IPS-18c (cell line): ENCODE data around the gene HTRA1.

ENCODE experiments used
- H3K4me3 ChIP-seq: 2 replicates; pipeline ENCODE4 v1.7.0; 2013; ENCODE audit warnings: low read depth, mild to moderate bottlenecking, low read length, moderate library complexity; ENCODE audit not compliant: insufficient read depth
- H3K9me3 ChIP-seq: one replicate; pipeline ENCODE4 v1.6.1; 2013; ENCODE audit warnings: mild to moderate bottlenecking, low read length, moderate library complexity; ENCODE audit not compliant: control insufficient read depth, insufficient read depth

Gene HTRA1

DNA sequence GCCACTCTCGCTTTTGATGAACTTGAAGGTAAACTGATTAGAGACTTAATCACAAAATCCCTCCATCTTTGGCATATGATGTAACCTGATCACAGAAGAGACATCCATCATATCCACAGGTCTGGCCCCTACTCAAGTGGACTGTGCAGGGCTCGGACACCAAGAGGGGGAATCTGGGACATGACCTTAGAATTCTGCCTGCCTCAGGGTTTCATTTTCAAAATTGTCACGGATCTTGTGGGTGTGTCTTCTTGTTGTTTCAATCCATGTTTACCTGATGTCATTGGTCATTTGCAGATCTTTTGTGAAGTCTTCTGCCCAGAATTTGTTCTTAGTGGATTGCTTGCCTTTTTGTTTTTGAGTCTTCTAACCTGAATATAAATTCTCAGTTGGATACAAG is 12.8 kb upstream of the HTRA1 start:
- no peak overlapping the region for H3K4me3 ChIP-seq
- peaks cover 2% of the 10 kb centered on the region for H3K9me3 ChIP-seq

DNA sequence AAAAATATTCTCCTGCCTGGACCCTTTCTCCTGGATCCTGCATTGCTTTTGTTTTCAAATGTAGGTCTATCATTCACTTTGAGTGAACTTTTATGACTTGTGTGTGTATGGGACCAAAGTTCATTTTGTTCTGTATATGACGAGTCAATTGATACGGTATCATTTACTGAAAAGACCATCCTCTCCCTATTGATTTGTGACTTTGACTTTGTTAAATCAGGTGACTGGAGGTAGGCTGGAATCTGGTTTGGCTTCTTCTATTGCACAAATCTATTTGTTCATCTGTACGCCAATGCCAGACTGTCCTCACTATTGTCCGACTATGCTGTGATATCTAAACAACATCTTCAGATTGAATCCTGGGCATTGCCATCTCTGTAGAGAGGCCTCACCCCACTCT is 12.2 kb upstream of the HTRA1 start:
- Histone ChIP-seq H3K9me3 (peaks cover 2% of the 10 kb centered on the region), H3K4me3 (no peak overlapping the region)

DNA sequence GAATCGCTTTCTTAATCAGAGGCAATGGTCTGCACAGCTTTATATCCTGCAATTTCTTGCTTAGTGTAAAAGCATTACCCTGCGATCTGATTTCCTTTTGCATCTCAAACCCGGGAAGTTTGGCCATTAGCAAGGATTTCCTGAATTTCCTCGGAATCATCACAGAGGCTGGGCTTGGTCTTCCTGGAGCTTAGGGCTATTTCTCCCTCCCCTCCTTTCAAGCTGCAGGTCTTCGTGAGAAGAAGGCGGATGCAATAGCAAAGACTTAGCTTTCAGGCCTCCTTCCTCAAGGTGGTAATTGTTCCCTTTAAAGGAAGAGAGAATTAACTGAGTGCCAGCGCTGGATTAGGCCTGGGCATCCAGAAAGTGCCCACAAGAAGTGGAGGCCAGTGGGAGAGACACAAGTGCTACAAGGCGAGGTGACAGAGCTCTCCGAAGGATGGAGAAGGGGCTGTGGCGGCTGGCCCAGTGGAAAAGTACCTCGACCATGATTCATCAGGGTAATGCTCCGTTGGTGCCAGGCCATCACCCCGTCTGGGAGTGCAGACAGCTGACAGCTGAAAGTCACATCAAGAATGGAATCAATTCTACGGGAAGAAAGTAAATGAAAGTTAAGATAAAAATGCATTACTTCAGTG is 10.9 kb upstream of the HTRA1 start:
- Histone ChIP-seq H3K9me3 (peaks cover 2% of the 10 kb centered on the region), H3K4me3 (no peak overlapping the region)

DNA sequence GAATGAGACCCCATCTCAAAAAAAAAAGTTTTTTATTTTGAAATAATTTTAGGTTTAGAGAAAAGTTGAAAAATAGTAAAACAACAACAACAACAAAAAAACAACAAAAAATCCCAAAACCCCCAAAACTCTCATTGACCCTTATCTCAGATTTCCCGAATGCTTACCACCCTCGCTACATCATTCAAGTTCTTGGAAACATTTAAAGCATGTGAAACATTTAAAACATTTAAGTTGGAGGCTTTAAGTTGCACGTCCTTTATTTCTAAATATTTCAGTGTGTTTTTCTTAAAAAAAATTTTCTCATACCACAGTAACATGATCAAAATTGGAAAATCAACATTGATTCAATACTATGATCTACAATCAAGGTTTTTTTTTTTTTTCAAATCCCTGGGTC is 7.3 kb upstream of the HTRA1 start:
- no peak overlapping the region for H3K4me3 ChIP-seq
- H3K9me3 ChIP-seq, result peaks cover 4% of the 10 kb centered on the region

DNA sequence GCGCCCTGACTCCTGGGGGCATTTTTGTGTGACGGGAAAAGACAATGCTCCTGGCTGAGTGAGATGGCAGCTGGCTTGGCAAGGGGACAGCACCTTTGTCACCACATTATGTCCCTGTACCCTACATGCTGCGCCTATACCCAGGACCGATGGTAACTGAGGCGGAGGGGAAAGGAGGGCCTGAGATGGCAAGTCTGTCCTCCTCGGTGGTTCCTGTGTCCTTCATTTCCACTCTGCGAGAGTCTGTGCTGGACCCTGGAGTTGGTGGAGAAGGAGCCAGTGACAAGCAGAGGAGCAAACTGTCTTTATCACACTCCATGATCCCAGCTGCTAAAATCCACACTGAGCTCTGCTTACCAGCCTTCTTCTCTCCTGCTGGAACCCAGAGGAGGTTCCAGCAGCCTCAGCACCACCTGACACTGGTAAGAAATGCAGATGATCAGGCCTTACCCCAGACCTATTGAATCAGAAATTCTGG is 6.7 kb upstream of the HTRA1 start, which contains the start of gene ARMS2:
Gene ARMS2, plus strand, starts transcription at position 51 of the 478 bp plus-strand sequence. Its CDS starts 75 bp downstream, at position 126.
- Histone ChIP-seq H3K4me3 (no peak within 1 kb of the TSS), H3K9me3 (peaks cover 6% of the 10 kb centered on the region)

DNA sequence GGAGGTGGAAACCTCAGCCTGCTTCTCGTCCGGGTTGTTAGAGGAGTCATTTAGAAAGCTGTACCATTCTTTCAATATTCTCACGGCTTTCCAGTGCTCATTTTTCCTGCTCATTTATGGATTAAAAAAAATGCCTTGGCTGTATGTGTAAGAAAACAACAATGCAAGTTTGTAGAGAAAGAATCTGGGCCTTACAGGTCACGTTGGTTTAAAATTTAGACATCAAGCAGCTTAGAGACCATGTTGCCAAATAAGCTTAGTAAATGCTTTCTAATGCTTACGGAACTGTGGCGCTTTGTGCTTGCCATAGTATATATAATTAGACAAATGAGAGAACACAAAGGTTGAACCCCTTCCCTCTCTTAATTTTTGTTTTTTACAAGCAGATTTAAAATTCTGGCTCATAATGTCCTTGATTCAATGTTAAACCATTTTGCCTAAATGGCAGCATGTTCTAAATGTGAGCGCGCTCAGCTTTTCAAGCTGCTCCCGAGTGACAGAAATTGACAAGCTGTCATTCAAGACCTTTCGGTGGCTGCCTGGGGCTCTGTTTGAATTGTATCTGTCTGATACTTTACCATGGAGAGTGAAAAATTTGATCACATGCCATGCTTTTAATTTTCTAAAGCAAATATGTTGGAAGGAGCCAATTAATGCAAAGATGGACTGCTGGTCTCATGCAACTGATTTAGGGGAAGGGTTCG is 5.8 kb upstream of the HTRA1 start:
- H3K9me3 ChIP-seq, result peaks cover 6% of the 10 kb centered on the region
- H3K4me3 ChIP-seq, result no peak overlapping the region

DNA sequence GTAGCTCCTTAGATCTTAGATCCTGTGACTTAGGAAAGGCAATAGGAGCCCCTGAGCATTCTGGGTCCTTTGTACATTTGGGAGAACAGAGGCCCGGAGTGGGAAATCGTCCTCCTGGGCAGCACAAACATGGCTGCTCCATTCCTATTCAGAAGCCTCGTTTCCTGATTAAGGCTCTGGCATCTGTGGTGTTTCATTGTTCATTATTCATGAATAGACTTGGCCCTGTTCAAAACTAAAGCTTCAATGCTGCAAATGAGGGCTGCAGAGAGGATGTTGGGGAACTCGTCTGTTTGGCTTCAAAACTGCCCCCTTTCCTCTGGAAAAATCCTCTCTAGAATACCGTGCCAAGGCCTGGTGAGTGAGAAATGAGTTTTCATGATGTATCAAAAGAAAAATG is 3.4 kb upstream of the HTRA1 start:
- Histone ChIP-seq H3K9me3 (peaks cover 4% of the 10 kb centered on the region), H3K4me3 (no peak overlapping the region)

DNA sequence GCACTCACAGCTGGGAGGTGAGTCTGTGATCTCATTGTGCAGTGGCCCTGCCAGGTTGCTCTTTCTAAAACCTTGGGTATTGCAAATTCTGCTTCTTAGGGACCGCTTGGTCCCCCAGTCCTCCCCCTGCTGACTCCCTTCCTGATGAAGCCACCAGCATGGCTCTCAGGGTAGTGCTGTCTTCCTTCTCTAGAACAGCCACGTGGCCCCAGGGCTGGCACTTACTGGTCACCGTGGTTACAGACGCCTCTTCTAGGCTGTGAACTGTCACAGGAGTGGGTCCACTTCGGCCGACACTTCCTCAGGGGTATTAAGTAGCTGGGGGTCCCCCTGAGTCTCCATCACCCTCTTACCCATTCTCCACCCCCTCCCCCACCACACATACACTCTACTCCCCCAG is 2.7 kb upstream of the HTRA1 start:
- Histone ChIP-seq H3K4me3 (no peak overlapping the region), H3K9me3 (peaks cover 4% of the 10 kb centered on the region)

DNA sequence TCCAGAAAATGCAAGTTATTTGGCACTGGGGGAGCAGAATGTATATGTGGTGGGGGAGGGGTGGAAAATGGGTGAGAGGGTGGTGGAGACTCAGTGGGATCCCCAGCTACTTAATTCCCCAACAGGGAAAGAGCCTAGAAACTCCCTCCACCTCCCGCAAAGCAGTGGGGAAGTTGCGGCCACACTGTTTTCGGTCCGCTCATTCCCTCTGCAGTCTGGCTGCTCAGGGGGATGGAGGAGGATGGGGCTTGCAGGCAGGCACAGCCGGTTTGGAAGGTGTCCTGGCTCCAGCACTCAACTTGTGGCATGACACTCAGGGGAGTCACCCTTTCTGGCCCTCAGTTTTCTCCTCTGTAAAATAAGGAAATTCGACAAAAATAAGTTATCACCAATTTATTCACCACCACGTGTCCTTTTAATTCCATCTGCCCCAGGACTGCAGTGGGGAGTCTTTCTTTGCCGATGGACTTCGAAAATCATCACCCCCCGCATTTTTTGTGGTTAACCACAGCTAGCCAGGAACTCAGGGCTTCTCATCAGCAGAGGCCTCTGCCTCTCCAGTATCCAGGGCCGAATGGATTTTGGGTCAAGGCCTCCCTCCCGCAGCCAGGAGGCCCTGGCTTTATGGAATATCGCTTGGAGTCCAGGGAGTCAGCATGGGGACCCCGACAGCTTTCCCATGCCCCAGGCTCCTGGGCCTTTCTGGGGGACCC is 1.6 kb upstream of the HTRA1 start:
- Histone ChIP-seq H3K4me3 (no peak overlapping the region), H3K9me3 (peaks cover 4% of the 10 kb centered on the region)

DNA sequence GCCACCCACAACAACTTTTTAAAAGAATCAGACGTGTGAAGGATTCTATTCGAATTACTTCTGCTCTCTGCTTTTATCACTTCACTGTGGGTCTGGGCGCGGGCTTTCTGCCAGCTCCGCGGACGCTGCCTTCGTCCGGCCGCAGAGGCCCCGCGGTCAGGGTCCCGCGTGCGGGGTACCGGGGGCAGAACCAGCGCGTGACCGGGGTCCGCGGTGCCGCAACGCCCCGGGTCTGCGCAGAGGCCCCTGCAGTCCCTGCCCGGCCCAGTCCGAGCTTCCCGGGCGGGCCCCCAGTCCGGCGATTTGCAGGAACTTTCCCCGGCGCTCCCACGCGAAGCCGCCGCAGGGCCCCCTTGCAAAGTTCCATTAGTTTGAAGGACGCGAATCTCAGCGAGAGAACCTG is 461 bp upstream of the HTRA1 start:
- Histone ChIP-seq H3K9me3 (peaks cover 4% of the 10 kb centered on the region), H3K4me3 (peak overlapping the region; percentile 50)

DNA sequence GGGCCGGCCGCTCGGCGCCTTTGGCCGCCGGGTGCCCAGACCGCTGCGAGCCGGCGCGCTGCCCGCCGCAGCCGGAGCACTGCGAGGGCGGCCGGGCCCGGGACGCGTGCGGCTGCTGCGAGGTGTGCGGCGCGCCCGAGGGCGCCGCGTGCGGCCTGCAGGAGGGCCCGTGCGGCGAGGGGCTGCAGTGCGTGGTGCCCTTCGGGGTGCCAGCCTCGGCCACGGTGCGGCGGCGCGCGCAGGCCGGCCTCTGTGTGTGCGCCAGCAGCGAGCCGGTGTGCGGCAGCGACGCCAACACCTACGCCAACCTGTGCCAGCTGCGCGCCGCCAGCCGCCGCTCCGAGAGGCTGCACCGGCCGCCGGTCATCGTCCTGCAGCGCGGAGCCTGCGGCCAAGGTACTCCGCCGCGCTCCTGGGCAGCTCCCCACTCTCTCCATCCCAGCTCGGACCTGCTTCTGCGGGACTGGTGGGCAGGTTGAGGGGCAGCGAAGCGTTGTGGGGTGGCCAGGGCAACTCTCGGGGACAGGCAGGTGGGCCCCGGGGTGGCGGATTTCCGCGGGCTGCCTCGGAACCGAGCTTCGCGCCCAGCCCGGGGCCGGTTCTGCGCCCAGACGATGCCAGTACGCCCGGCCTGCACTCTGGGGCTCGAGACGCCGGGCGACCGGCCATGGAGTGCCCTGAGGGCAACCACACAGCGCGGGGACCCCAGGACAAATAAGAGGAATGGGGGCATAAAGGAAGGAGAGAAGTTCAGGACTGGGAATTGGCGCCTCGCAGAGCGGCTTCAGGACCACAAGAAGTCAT is 578 bp downstream of the HTRA1 start:
- H3K4me3 ChIP-seq, result peak overlapping the region; percentile 64

DNA sequence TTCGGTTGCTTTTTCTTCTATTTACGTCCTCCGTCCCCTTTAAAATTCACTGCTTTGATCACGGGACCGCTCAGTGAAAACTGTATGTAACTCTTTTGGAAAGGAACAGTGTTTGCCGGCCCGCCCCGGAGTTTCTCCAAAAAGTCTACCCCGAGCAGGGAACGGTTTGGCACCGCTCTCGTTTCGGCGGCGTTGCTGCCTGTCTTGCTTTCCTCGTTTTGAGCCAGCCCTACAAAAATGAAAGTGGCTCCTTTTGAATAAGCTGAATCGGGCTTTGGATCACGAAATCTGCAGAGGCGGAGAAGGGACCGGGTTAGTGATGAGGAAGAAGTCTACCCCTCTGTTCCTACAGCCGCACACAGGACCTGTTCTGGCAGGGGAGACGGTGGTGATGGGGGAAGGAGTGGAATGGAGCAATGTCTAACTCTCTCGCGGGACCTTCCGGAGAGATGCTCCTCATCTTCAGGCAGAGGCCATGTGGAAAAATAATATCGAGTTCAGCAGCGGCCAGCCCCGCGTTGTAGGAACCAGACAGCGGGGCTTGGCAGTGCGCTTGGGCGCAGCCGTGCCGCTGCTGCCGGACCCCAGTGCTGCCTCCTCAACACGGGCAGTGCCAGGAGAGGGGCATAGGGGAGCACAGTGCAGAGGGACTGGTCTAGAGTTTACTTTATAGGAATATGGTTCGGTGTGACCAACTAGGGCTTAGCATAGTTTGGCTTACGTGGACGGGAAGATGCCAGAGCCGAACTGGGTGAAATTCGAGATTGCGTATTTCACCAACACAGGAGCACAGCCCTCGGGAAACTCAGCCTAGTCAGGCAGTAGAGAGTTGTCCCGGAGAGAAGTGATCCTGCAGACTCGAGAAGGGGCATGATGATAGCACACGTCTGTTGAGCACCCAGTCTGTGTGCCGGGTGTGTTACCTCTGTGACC is 1.4 kb downstream of the HTRA1 start:
- peak overlapping the region; percentile 64 for H3K4me3 ChIP-seq
- peaks cover 2% of the 10 kb centered on the region for H3K9me3 ChIP-seq

More for the DNA sequence above, 578 bp downstream of the HTRA1 start:
- H3K9me3 ChIP-seq, result peaks cover 4% of the 10 kb centered on the region

DNA sequence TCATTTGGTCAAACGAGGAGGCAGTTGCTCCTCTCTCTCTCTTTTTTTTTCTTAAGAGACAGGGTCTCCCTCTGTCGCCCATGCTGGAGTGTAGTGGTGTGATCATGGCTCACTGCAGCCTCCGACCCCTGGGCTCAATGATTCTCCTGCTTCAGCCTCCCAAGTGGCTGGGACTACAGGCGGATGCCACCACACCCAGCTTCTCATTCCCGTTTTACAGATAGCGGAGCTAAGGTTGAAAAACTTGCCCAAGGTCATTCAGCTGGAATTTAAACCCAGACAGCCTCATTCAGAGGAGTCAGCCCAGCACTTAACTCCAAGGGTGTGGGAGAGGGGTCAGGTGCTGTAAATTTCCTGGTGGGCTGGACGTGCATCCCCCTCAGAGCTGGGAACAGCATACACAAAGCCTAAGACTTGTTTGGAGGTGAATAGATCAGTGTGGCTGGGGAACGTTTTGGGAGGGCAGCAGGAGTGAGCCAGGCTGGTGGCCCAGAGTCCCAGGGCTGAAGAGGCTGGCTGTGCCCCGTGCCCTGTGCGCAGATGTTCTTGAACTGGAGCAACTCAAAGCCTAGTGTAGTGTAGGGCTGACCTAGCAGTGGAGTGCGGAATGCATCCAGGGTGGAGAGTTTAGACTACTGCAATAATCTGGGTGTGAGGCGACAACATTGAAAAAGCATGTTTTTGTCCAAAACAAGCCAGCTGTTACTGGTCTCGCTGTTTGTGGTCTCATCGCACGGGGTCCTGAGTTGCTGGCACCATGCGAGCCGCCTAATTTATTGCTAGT is 2.3 kb downstream of the HTRA1 start:
- Histone ChIP-seq H3K4me3 (no peak overlapping the region), H3K9me3 (peaks cover 2% of the 10 kb centered on the region)

DNA sequence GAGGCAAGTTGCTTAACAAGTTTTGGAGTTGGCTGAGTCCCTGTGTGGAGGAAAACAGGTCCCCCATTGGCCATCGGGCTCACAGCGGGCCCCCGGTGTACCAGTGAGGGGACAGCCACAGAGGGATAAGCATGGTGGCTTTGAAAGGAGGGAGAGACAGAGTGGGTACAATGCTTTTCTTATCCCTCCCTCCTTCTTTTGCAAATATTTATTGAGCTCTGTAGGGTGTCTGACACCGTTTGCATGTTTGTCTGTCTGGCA is 2.8 kb downstream of the HTRA1 start:
- peaks cover 2% of the 10 kb centered on the region for H3K9me3 ChIP-seq
- no peak overlapping the region for H3K4me3 ChIP-seq

DNA sequence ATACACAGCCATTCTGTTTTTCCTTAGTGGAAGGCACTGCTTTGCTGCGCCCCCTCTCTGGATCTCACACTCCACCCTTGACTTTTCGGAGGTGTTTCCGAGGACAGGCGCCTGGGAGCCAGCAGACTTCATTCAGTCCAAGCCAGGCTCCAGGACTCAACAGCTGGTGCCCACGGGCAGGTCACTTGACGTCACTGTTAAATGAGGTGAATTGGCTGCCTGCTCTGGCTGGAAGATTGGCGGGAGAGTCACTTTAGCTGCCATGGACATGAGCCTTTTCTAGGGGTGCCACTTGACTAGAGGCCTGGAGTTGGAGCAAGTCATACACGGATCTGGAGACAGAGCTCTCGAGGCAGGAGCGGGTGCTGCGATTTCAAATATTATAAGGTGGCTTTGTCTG is 3.2 kb downstream of the HTRA1 start:
- H3K4me3 ChIP-seq, result no peak overlapping the region
- H3K9me3 ChIP-seq, result no peaks in the 10 kb centered on the region
